Measurements from ENCODE around the gene IL5.
A peak's percentile ranks its signal among the peaks of the same experiment; 100 is the strongest.
"Not testable (repeated sequence)": the region's sequence is repeated elsewhere in the genome, so short reads cannot be mapped to it uniquely, and the experiment has no call there.

The IL5 gene

GRCh38 chr5:132543472-132544201 is at the start of gene IL5:
TSS of gene IL5 (minus strand) at chr5:132543522. CDS start at chr5:132543478, 44 bp downstream.
- no peak for DNase-seq

- no peak for DNase-seq
Observed at GRCh38 chr5:132592521-132592920, 49.2 kb upstream of the IL5 start.

GRCh38 chr5:132591145-132591544 is 47.8 kb upstream of the IL5 start:
- DNase-seq = no peak

GRCh38 chr5:132589467-132589866 is 46.1 kb upstream of the IL5 start:
- DNase-seq = no peak

GRCh38 chr5:132586063-132586462 is 42.7 kb upstream of the IL5 start:
- DNase-seq = no peak

GRCh38 chr5:132584560-132584959 is 41.2 kb upstream of the IL5 start:
- DNase-seq = not testable (repeated sequence)

- DNase-seq = no peak
Observed at GRCh38 chr5:132576123-132576522, 32.8 kb upstream of the IL5 start.

GRCh38 chr5:132566657-132567056 is 23.3 kb upstream of the IL5 start:
- DNase-seq = no peak

GRCh38 chr5:132564555-132564954 is 21.2 kb upstream of the IL5 start:
- DNase-seq = not testable (repeated sequence)

- DNase-seq = no peak
Observed at GRCh38 chr5:132561601-132562000, 18.3 kb upstream of the IL5 start.

- DNase-seq = no peak
Observed at GRCh38 chr5:132559383-132560060, 16.2 kb upstream of the IL5 start.

GRCh38 chr5:132557478-132558172 is 14.3 kb upstream of the IL5 start:
- peak; percentile 69 for DNase-seq

GRCh38 chr5:132556763-132557477 is 13.6 kb upstream of the IL5 start, which contains the start of gene RAD50:
TSS of gene RAD50 (plus strand) at chr5:132556977. CDS start at chr5:132557325, 348 bp downstream.
- peak; percentile 97 for DNase-seq

- DNase-seq = no peak
Observed at GRCh38 chr5:132556153-132556762, 12.9 kb upstream of the IL5 start.

- DNase-seq = no peak
Observed at GRCh38 chr5:132549576-132549975, 6.3 kb upstream of the IL5 start.

- DNase-seq = not testable (repeated sequence)
Observed at GRCh38 chr5:132548834-132549233, 5.5 kb upstream of the IL5 start.

GRCh38 chr5:132547269-132547668 is 3.9 kb upstream of the IL5 start:
- DNase-seq = no peak

- DNase-seq = peak; percentile 73
Observed at GRCh38 chr5:132546108-132546507, 2.8 kb upstream of the IL5 start.

GRCh38 chr5:132540764-132541163 is 2.6 kb downstream of the IL5 start:
- DNase-seq = no peak

GRCh38 chr5:132540149-132540548 is 3.2 kb downstream of the IL5 start:
- no peak for DNase-seq

GRCh38 chr5:132539716-132540115 is 3.6 kb downstream of the IL5 start:
- DNase-seq = no peak

GRCh38 chr5:132530946-132531345 is 12.4 kb downstream of the IL5 start:
- no peak for DNase-seq

All from activated CD8-positive, alpha-beta memory T cell treated with anti-CD3 and anti-CD28 coated beads, Interleukin-2, amount 50 U/mL, for 48 hours (primary cell).